K562 (cell line): ENCODE results near the gene GSTM2. TPM values are rescaled to one million over a fixed set of nuclear protein-coding genes. Genes with fewer than 3 reads are reported as not detected.

Experiments
- ATAC-seq: fragments of 200-7000 bp; cut with Tn5 transposase; 3 replicates; pipeline ENCODE4 v1.9.1; 2020; ENCODE audit warnings: moderate library complexity
- BruUV-seq: library from RNA; stranded (reverse); fragments of 400-500 nt; replicated peaks from 2 replicates; lab custom pipeline; 2021; lab: Mats Ljungman, UMichigan
- CTCF ChIA-PET: fragments of 300-600 bp; formaldehyde crosslinking; extraction: SDS; loops from one replicate; lab custom pipeline; 2021; ENCODE audit warnings: low intra/inter-chr PET ratio; lab: Yijun Ruan, JAX
- POLR2A ChIA-PET: fragments of 300-600, 350-650 bp; sonication (Branson Sonifier 250); formaldehyde crosslinking; extraction: SDS; loops from one replicate; lab custom pipeline; 2021; ENCODE audit warnings: antibody characterized with exemption, inconsistent platforms; lab: Yijun Ruan, JAX
- DNase-seq, 4 experiments: peaks; one replicate each; pipeline versions ENCODE4 v3.0.0 to v3.0.0-alpha.2; 2011 to 2018; ENCODE audit warnings: low spot score in 3 of 4, mixed read lengths in 3 of 4; ENCODE audit errors: extremely low read depth in 1 of 4
- FAIRE-seq: peaks from 2 replicates; lab custom pipeline; 2011; peaks lifted over from hg19 to GRCh38; lab: Jason Lieb, UNC
- H2AFZ ChIP-seq: 2 replicates; pipeline ENCODE4 v1.6.0; 2011; ENCODE audit warnings: low read depth, low read length, control low read depth, inconsistent platforms
- H3K27ac ChIP-seq: fragments of 200-600 bp; 3 replicates; pipeline ENCODE4 v1.8.0; 2011; ENCODE audit warnings: low read depth, mild to moderate bottlenecking, control low read depth, inconsistent platforms, low read length, moderate library complexity, mixed read lengths; ENCODE audit errors: extremely low read depth
- H3K27me3 ChIP-seq, 2 experiments: fragments of 300-600 bp in 1 of 2; 2 replicates in 1 of 2; 3 replicates in 1 of 2; pipeline versions ENCODE4 v1.6.0 to v1.8.0; 2011; ENCODE audit warnings: inconsistent platforms in 2 of 2, low read length in 2 of 2, mild to moderate bottlenecking in 1 of 2, mixed read lengths in 1 of 2, moderate library complexity in 1 of 2; ENCODE audit not compliant: control insufficient read depth in 2 of 2, insufficient read depth in 2 of 2
- H3K36me3 ChIP-seq: fragments of 300-600 bp; 3 replicates; pipeline ENCODE4 v1.8.0; 2011; ENCODE audit warnings: mild to moderate bottlenecking, low read length, inconsistent platforms; ENCODE audit not compliant: control insufficient read depth, insufficient read depth
- H3K4me1 ChIP-seq, 2 experiments: fragments of 200-600 bp in 1 of 2; replicated peaks in 1 of 2; 2 replicates in 1 of 2; 3 replicates in 1 of 2; pipeline versions ENCODE4 v1.5.1 to v1.8.0; 2011; ENCODE audit warnings: inconsistent platforms in 2 of 2, low read length in 2 of 2, mild to moderate bottlenecking in 1 of 2, mixed read lengths in 1 of 2, moderate library complexity in 1 of 2; ENCODE audit not compliant: control insufficient read depth in 2 of 2, insufficient read depth in 2 of 2
- H3K4me2 ChIP-seq: 2 replicates; pipeline ENCODE4 v1.6.1; 2011; ENCODE audit warnings: low read length, control low read depth, inconsistent platforms, mixed read lengths; ENCODE audit not compliant: insufficient read depth
- H3K4me3 ChIP-seq: fragments of 200-600 bp; sonication (generic), shearing (Covaris generic); 2 replicates; pipeline ENCODE4 v1.5.1; 2016; ENCODE audit warnings: control low read depth, inconsistent platforms
- H3K79me2 ChIP-seq: fragments of 200-600 bp; 3 replicates; pipeline ENCODE4 v1.8.0; 2011; ENCODE audit warnings: low read length, inconsistent platforms; ENCODE audit not compliant: control insufficient read depth, insufficient read depth
- H3K9ac ChIP-seq, 2 experiments: 2 replicates each; pipeline versions ENCODE4 v1.6.0 to v1.6.1; 2011; ENCODE audit warnings: low read depth in 2 of 2, low read length in 2 of 2, control low read depth in 1 of 2, inconsistent platforms in 1 of 2, mild to moderate bottlenecking in 1 of 2, mixed read lengths in 1 of 2; ENCODE audit not compliant: insufficient read depth in 1 of 2
- H3K9me1 ChIP-seq: one replicate; pipeline ENCODE4 v1.6.0; 2011; ENCODE audit warnings: inconsistent platforms, mild to moderate bottlenecking, low read length, moderate library complexity; ENCODE audit not compliant: control insufficient read depth, insufficient read depth
- H3K9me3 ChIP-seq: replicated peaks from 2 replicates; pipeline ENCODE4 v1.5.1; 2011; ENCODE audit warnings: low read depth, low read length, inconsistent platforms; ENCODE audit not compliant: control insufficient read depth, insufficient read depth
- H4K20me1 ChIP-seq: replicated peaks from 2 replicates; pipeline ENCODE4 v1.6.1; 2011; ENCODE audit warnings: low read length, inconsistent platforms, mixed read lengths; ENCODE audit not compliant: control insufficient read depth, insufficient read depth
- SMARCC2 ChIP-seq: fragments of 450-650 bp; IDR thresholded peaks from 2 replicates; pipeline ENCODE4 v1.6.1; 2017; ENCODE audit warnings: antibody characterized with exemption, moderate library complexity, mild to moderate bottlenecking, low read depth
- WGBS: fragments of 100-300 bp; shearing (Covaris generic); methylation state at CpG from one replicate; pipeline ENCODE4 v1.1.6; 2016; ENCODE audit warnings: low coverage, mixed read lengths; ENCODE audit not compliant: insufficient coverage; ENCODE audit errors: missing lambda C conversion rate; 5-methylcytosine and 5-hydroxymethylcytosine counted together
- in situ Hi-C: fragments of 300-500 bp; cut with MboI; formaldehyde crosslinking; loops from 4 replicates; pipeline ENCODE4 v1.15.0; 2018; ENCODE audit warnings: inconsistent platforms, mixed read lengths
- intact Hi-C: fragments of 100-400 bp; cut with micrococcal nuclease; formaldehyde crosslinking; loops from 2 replicates; pipeline ENCODE4 v1.14.2; 2022
- polyA plus RNA-seq, 8 experiments: library from polyadenylated mRNA; depleted of rRNA in 4 of 8; stranded (reverse) in 5 of 8; unstranded in 3 of 8; fragments of >200 nt; fragmentation: Nextera tagmentation in 2 of 8; fragmentation: Illumina TruSeq in 1 of 8; extraction: Ambion mirVana in 2 of 8; extraction: Trizol in 1 of 8; gene quantifications; 2 replicates each; pipeline versions ENCODE4 v1.2.1 to v1.2.3, GENCODE V29; 2011 to 2014; ENCODE audit warnings: inconsistent platforms in 1 of 8, missing spikeins in 1 of 8
- total RNA-seq, 7 experiments: library from RNA; depleted of rRNA in 6 of 7; stranded (reverse); fragments of >200 nt in 6 of 7; fragmentation: Illumina TruSeq in 2 of 7; extraction: Trizol in 2 of 7; gene quantifications; 2 replicates each; pipeline versions ENCODE4 v1.2.1 to v1.2.3, GENCODE V29; 2011 to 2021; ENCODE audit warnings: low replicate concordance in 1 of 7
- TF ChIP-seq, protein P1 (sequence below), 2 experiments: fragments of 450-650 bp; IDR thresholded peaks; 2 replicates each; pipeline ENCODE4 v1.6.1; 2016; ENCODE audit warnings: mild to moderate bottlenecking in 2 of 2, borderline replicate concordance in 1 of 2, low read depth in 1 of 2, moderate library complexity in 1 of 2
- TF ChIP-seq, protein P2 (sequence below): fragments of 450-650 bp; IDR thresholded peaks from 2 replicates; pipeline ENCODE4 v1.6.1; 2018; ENCODE audit not compliant: partially characterized antibody

The GSTM2 gene
- total and polyA plus RNA-seq, 9 of the 15 experiments (the other 6 are each of a cell fraction or from before 2014, with no cell fraction given) = 1.6 to 15.1 (median 6.8) TPM

DNA sequence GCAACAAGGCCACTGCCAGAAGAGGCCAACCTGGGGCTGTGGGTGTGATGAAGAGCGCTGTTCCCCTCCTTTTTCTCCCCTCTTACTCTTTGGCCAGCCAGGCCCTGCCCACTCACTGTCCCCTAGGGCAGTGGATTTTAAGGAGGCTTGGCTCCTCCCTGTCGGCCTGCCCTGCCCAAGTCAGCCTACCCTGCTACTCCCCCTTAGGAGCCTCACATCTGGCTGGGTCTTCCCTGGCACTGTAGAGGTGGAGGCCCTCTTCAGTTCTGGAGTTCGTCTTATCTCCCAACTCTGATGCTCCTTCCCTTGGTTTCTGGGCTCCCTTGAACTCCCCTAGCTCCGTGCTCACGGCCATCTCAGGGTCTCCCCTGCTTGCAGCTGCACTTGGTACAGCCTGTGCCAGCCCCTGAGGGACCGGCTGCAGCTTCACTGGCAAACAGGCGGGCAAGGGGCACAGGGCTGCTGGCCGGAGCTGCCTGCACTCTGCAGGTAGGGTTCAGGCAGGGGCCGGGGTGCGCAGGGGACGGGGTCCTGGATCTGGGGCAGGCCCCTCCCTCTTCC is 44.2 kb upstream of the GSTM2 start:
- Histone ChIP-seq H2AFZ (no peak overlapping the region), H3K9me3 (no peaks in the 10 kb centered on the region), H3K79me2 (peaks cover 55% of the 10 kb centered on the region), H3K36me3 (peaks cover 29% of the 10 kb centered on the region; the same call in 2 of the 3 replicates), H3K9ac (peak overlapping the region in 1 of 2 experiments; percentile 41; a peak in 2 of 4 replicates), H3K27ac (no peak overlapping the region), H3K4me2 (peak overlapping the region; percentile 31; the same call in 1 of the 2 replicates), H3K4me1 (peaks cover 28 to 76% of the 10 kb centered on the region in 2 experiments), H3K9me1 (no peaks in the 10 kb centered on the region), H3K27me3 (no peaks in the 10 kb centered on the region), H4K20me1 (peaks cover 5% of the 10 kb centered on the region; the same call in 1 of the 2 replicates), H3K4me3 (no peak overlapping the region)
- no peak for DNase-seq
- FAIRE-seq = no peak
- no peak for TF ChIP-seq SMARCC2
- TF ChIP-seq, protein P1, sequence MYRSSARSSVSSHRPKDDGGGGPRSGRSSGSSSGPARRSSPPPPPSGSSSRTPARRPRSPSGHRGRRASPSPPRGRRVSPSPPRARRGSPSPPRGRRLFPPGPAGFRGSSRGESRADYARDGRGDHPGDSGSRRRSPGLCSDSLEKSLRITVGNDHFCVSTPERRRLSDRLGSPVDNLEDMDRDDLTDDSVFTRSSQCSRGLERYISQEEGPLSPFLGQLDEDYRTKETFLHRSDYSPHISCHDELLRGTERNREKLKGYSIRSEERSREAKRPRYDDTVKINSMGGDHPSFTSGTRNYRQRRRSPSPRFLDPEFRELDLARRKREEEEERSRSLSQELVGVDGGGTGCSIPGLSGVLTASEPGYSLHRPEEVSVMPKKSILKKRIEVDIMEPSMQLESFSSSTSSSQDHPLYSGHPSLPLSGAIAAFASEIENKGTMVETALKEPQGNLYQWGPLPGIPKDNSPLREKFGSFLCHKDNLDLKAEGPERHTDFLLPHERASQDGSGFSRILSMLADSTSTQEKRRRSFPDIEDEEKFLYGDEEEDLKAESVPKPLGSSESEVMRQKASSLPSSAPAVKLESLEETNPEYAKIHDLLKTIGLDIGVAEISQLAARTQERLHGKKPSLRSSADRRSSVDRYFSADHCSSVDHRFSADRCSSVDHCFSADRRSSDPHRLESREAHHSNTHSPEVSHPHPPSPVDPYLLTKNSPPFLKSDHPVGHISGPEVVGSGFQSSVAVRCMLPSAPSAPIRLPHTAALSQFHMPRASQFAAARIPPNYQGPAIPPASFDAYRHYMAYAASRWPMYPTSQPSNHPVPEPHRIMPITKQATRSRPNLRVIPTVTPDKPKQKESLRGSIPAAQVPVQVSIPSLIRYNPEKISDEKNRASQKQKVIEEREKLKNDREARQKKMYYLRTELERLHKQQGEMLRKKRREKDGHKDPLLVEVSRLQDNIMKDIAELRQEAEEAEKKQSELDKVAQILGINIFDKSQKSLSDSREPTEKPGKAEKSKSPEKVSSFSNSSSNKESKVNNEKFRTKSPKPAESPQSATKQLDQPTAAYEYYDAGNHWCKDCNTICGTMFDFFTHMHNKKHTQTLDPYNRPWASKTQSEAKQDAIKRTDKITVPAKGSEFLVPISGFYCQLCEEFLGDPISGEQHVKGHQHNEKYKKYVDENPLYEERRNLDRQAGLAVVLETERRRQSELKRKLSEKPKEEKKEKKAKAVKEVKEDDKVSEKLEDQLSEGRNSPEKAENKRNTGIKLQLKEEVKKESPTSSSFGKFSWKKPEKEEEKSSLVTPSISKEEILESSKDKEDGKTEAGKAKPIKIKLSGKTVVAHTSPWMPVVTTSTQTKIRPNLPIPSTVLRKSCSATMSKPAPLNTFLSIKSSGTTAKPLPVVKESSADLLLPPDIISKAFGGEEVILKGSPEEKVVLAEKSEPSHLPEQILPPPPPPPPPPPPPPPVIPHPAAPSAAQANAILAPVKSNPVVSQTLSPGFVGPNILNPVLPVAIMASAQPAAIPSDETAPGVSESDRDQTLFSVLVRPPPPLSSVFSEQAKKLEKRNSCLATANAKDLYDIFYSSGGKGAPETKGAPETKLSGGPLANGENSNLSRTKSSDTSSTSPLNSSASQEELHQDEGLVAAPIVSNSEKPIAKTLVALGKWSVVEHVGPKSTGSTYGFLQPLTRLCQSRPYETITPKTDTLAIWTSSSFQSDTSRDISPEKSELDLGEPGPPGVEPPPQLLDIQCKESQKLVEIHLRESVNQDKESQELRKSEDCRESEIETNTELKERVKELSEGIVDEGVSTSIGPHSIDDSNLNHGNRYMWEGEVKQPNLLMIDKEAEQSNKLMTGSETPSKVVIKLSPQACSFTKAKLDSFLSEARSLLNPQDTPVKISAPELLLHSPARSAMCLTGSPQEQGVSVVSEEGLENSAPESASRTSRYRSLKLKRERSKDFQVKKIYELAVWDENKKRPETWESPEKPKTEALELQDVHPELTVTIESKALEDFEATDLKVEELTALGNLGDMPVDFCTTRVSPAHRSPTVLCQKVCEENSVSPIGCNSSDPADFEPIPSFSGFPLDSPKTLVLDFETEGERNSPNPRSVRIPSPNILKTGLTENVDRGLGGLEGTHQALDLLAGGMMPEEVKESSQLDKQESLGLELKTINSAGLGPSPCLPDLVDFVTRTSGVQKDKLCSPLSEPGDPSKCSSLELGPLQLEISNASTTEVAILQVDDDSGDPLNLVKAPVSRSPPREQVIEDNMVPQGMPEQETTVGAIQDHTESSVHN (IDR thresholded peaks at IDR 0.05; ENCODE audit: borderline replicate concordance in 1 of 2, low read depth in 1 of 2) = no peak
- TF ChIP-seq, protein P2, sequence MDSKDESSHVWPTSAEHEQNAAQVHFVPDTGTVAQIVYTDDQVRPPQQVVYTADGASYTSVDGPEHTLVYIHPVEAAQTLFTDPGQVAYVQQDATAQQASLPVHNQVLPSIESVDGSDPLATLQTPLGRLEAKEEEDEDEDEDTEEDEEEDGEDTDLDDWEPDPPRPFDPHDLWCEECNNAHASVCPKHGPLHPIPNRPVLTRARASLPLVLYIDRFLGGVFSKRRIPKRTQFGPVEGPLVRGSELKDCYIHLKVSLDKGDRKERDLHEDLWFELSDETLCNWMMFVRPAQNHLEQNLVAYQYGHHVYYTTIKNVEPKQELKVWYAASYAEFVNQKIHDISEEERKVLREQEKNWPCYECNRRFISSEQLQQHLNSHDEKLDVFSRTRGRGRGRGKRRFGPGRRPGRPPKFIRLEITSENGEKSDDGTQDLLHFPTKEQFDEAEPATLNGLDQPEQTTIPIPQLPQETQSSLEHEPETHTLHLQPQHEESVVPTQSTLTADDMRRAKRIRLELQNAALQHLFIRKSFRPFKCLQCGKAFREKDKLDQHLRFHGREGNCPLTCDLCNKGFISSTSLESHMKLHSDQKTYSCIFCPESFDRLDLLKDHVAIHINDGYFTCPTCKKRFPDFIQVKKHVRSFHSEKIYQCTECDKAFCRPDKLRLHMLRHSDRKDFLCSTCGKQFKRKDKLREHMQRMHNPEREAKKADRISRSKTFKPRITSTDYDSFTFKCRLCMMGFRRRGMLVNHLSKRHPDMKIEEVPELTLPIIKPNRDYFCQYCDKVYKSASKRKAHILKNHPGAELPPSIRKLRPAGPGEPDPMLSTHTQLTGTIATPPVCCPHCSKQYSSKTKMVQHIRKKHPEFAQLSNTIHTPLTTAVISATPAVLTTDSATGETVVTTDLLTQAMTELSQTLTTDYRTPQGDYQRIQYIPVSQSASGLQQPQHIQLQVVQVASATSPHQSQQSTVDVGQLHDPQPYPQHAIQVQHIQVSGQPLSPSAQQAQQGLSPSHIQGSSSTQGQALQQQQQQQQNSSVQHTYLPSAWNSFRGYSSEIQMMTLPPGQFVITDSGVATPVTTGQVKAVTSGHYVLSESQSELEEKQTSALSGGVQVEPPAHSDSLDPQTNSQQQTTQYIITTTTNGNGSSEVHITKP = peak; percentile 79
- ChIA-PET CTCF (no interaction called here), POLR2A (interaction anchor here (1.0 to 2.8 kb wide), 5 partner anchors 12 to 78 kb away, joined by 4 to 17 read pairs (median 7); partner anchors contain the start of gene GNAI3)
- no TSS peak for BruUV-seq
- intact Hi-C loops = no loop called here
- in situ Hi-C loops = loop anchor here (5.0 kb wide), 1 partner anchor 76 kb away; the partner anchor contains the start of gene GNAI3
- no peak for ATAC-seq
- 79% methylated on average over 10 of the region's 11 CpGs for WGBS
